Endothelial cell of umbilical vein (primary cell): Measurements from ENCODE around the gene ZNF586.
A peak's percentile ranks its signal among the peaks of the same experiment; 100 is the strongest.

Experiments used
- EZH2 ChIP-seq: IDR thresholded peaks from 2 replicates; pipeline ENCODE4 v1.6.1; 2012; ENCODE audit warnings: borderline replicate concordance, low read depth, mild to moderate bottlenecking, moderate library complexity, low read length, inconsistent platforms; ENCODE audit not compliant: severe bottlenecking
- GATA2 ChIP-seq: IDR thresholded peaks from 2 replicates; pipeline ENCODE4 v1.7.0; 2011; ENCODE audit warnings: low read depth, mild to moderate bottlenecking, moderate library complexity, mixed read lengths, low read length; ENCODE audit not compliant: insufficient read length, insufficient read depth
- MYC ChIP-seq: IDR thresholded peaks from one replicate; pipeline ENCODE4 v1.6.1; 2011; ENCODE audit warnings: mild to moderate bottlenecking, low read depth, low read length
- POLR2A ChIP-seq: IDR thresholded peaks from 2 replicates; pipeline ENCODE4 v1.6.1; 2012; ENCODE audit warnings: low read depth, mild to moderate bottlenecking, control low read depth, low read length
- TF ChIP-seq, protein P1 (sequence below), 2 donors: IDR thresholded peaks; 1 replicate in 1 of 2; 2 replicates in 1 of 2; pipeline ENCODE4 v1.5.1; 2011; ENCODE audit warnings: low read length in 2 of 2, mild to moderate bottlenecking in 2 of 2, moderate library complexity in 2 of 2, control low read depth in 1 of 2, inconsistent platforms in 1 of 2, low read depth in 1 of 2; ENCODE audit not compliant: insufficient read depth in 1 of 2; ENCODE audit errors: extremely low read depth in 1 of 2
- TF ChIP-seq, protein P2 (sequence below): IDR thresholded peaks from 2 replicates; pipeline ENCODE4 v1.6.1; 2011; ENCODE audit not compliant: insufficient read depth, insufficient read length

DNA sequence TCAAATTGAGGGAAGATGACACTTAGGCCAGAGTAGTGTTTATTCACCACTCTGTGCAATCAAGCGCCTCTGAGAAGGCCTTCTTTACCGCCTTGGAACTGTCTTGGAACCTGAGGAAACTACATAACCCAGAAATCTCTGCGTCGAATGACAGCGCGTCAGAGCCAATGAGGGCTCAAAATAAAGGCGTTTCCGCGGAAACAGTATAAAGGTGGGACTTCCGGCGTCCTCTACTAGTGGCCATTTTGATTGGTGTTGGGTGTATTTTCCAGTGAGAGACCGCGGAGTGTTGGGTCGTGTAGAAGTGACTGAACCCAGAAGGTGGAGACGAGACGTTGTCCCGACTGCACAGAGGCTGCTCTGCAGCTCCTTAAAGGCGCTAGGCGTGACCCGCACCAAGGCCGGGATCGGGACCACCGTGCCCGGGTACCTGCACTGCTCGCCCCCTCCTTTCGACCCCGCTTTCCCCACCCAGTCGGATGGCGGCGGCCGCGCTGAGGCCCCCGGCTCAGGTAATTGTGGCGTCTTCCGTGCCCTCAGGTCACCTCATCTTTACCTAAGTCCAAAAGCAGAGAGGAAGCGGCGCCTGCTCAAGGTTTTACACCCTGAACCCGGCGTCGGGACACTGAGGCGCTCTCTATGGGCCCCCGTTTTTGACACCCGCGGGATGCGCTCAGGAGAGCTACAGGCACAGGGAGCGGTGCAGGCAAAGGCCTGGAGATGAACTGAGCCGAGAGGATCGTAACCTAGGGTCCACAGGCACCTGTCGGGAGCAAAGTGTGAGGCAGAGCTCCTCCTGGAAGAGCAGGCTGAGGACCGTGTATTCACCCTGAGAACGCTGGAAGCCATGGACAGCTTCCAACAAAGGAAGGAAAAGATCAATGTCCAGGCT lies 22.6 kb upstream of the ZNF586 start, which contains the start of gene ZNF776:
- TF ChIP-seq, protein P1, sequence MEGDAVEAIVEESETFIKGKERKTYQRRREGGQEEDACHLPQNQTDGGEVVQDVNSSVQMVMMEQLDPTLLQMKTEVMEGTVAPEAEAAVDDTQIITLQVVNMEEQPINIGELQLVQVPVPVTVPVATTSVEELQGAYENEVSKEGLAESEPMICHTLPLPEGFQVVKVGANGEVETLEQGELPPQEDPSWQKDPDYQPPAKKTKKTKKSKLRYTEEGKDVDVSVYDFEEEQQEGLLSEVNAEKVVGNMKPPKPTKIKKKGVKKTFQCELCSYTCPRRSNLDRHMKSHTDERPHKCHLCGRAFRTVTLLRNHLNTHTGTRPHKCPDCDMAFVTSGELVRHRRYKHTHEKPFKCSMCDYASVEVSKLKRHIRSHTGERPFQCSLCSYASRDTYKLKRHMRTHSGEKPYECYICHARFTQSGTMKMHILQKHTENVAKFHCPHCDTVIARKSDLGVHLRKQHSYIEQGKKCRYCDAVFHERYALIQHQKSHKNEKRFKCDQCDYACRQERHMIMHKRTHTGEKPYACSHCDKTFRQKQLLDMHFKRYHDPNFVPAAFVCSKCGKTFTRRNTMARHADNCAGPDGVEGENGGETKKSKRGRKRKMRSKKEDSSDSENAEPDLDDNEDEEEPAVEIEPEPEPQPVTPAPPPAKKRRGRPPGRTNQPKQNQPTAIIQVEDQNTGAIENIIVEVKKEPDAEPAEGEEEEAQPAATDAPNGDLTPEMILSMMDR (IDR thresholded peaks at IDR 0.05; ENCODE audit: extremely low read depth in 1 of 2, insufficient read depth in 1 of 2, low read depth in 1 of 2, low read length in 2 of 2) = no peak
- TF ChIP-seq POLR2A (peak; percentile 60), GATA2 (no peak), EZH2 (no peak), MYC (no peak)
- TF ChIP-seq, protein P2, sequence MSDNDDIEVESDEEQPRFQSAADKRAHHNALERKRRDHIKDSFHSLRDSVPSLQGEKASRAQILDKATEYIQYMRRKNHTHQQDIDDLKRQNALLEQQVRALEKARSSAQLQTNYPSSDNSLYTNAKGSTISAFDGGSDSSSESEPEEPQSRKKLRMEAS = no peak
